HepG2 (cell line): Measurements from ENCODE around the gene COPA. TPM values are rescaled to one million over a fixed set of nuclear protein-coding genes. Genes with fewer than 3 reads are reported as not detected.

Experiments used
- ADNP ChIP-seq: sonication (generic); formaldehyde crosslinking; IDR thresholded peaks from 2 replicates; pipeline ENCODE4 v1.4.0; 2020; ENCODE audit warnings: missing genetic modification reagents
- BATF2 ChIP-seq: sonication (generic); formaldehyde crosslinking; IDR thresholded peaks from 2 replicates; pipeline ENCODE4 v1.8.0; 2022; ENCODE audit warnings: mild to moderate bottlenecking, missing genetic modification reagents, moderate library complexity
- CERS6 ChIP-seq: sonication (generic); formaldehyde crosslinking; IDR thresholded peaks from 2 replicates; pipeline ENCODE4 v1.5.0; 2020; ENCODE audit warnings: missing genetic modification reagents
- FOSL1 ChIP-seq: sonication (generic); formaldehyde crosslinking; IDR thresholded peaks from 2 replicates; pipeline ENCODE4 v1.9.0; 2021; ENCODE audit warnings: missing genetic modification reagents, borderline replicate concordance
- FOXO4 ChIP-seq: sonication (generic); formaldehyde crosslinking; conservative IDR thresholded peaks from 2 replicates; pipeline ENCODE4 v1.8.1; 2023; ENCODE audit warnings: missing genetic modification reagents
- HOXA3 ChIP-seq: sonication (generic); formaldehyde crosslinking; IDR thresholded peaks from 2 replicates; pipeline ENCODE4 v1.5.0; 2020; ENCODE audit warnings: missing genetic modification reagents
- MYC ChIP-seq: sonication (generic); formaldehyde crosslinking; IDR thresholded peaks from 2 replicates; pipeline ENCODE4 v1.9.0; 2021; ENCODE audit warnings: missing genetic modification reagents, borderline replicate concordance
- MYNN ChIP-seq: sonication (generic); formaldehyde crosslinking; IDR thresholded peaks from 2 replicates; pipeline ENCODE4 v1.4.0; 2020; ENCODE audit warnings: mild to moderate bottlenecking, low read depth, missing genetic modification reagents
- SIN3B ChIP-seq: fragments of 150-350 bp; IDR thresholded peaks from 2 replicates; pipeline ENCODE4 v1.6.1; 2014; ENCODE audit warnings: low read length
- SIX4 ChIP-seq: sonication (generic); formaldehyde crosslinking; IDR thresholded peaks from 2 replicates; pipeline ENCODE4 v1.4.0; 2020; ENCODE audit warnings: missing genetic modification reagents
- XRCC5 ChIP-seq: fragments of 200-400 bp; formaldehyde crosslinking; optimal IDR thresholded peaks from 2 replicates; pipeline ENCODE3; 2017; ENCODE audit warnings: mild to moderate bottlenecking, low read length
- ZBTB20 ChIP-seq: sonication (generic); formaldehyde crosslinking; IDR thresholded peaks from 2 replicates; pipeline ENCODE4 v1.8.1; 2023; ENCODE audit warnings: missing genetic modification reagents, low read depth, mild to moderate bottlenecking, borderline replicate concordance
- ZFP36L1 ChIP-seq: sonication (generic); formaldehyde crosslinking; IDR thresholded peaks from 2 replicates; pipeline ENCODE4 v1.8.0; 2022; ENCODE audit warnings: mild to moderate bottlenecking, missing genetic modification reagents, moderate library complexity
- ZFYVE20 ChIP-seq: sonication (generic); formaldehyde crosslinking; IDR thresholded peaks from 2 replicates; pipeline ENCODE4 v1.8.0; 2023; ENCODE audit warnings: low read depth, mild to moderate bottlenecking, moderate library complexity, missing genetic modification reagents, borderline replicate concordance
- ZNF143 ChIP-seq: sonication (generic); formaldehyde crosslinking; IDR thresholded peaks from 2 replicates; pipeline ENCODE4 v1.4.0; 2020; ENCODE audit warnings: missing genetic modification reagents
- ZNF230 ChIP-seq: sonication (generic); formaldehyde crosslinking; IDR thresholded peaks from 2 replicates; pipeline ENCODE4 v1.4.0; 2020; ENCODE audit warnings: mild to moderate bottlenecking, missing genetic modification reagents
- ZNF275 ChIP-seq: sonication (generic); formaldehyde crosslinking; IDR thresholded peaks from 2 replicates; pipeline ENCODE4 v1.8.0; 2022; ENCODE audit warnings: missing genetic modification reagents, mild to moderate bottlenecking, inconsistent platforms, borderline replicate concordance
- ZNF30 ChIP-seq: sonication (generic); formaldehyde crosslinking; IDR thresholded peaks from 2 replicates; pipeline ENCODE4 v1.5.0; 2020; ENCODE audit warnings: mild to moderate bottlenecking, missing genetic modification reagents
- ZNF792 ChIP-seq: IDR thresholded peaks from 2 replicates; pipeline ENCODE4 v1.6.1; 2016
- ZNF878 ChIP-seq: sonication (generic); formaldehyde crosslinking; IDR thresholded peaks from 2 replicates; pipeline ENCODE4 v1.8.1; 2023; ENCODE audit warnings: mild to moderate bottlenecking, missing genetic modification reagents, moderate library complexity
- polyA plus RNA-seq, 8 experiments: library from polyadenylated mRNA; depleted of rRNA in 3 of 8; stranded (reverse) in 7 of 8; unstranded in 1 of 8; fragments of >200 nt; fragmentation: Illumina TruSeq in 4 of 8; extraction: Trizol in 4 of 8; gene quantifications; 2 replicates each; pipeline versions ENCODE4 v1.2.1 to v1.2.3, GENCODE V29; 2011 to 2016; ENCODE audit warnings: low read depth in 4 of 8, missing spikeins in 1 of 8, mixed read lengths in 1 of 8; ENCODE audit not compliant: insufficient read depth in 1 of 8
- total RNA-seq, 5 experiments: library from RNA; depleted of rRNA; stranded (reverse); fragments of >200 nt; fragmentation: Illumina TruSeq; extraction: Trizol; gene quantifications; 2 replicates each; pipeline ENCODE4 v1.2.3, GENCODE V29; 2016; ENCODE audit warnings: low read depth in 1 of 5
- TF ChIP-seq, protein P1 (sequence below): IDR thresholded peaks from 2 replicates; pipeline ENCODE4 v1.6.1; 2012; ENCODE audit warnings: low read length, improper control_type of control experiment

Gene COPA
- total and polyA plus RNA-seq, 2 of the 13 experiments (the other 11 are each of a cell fraction or from before 2014, with no cell fraction given) = 160 to 197 TPM

DNA sequence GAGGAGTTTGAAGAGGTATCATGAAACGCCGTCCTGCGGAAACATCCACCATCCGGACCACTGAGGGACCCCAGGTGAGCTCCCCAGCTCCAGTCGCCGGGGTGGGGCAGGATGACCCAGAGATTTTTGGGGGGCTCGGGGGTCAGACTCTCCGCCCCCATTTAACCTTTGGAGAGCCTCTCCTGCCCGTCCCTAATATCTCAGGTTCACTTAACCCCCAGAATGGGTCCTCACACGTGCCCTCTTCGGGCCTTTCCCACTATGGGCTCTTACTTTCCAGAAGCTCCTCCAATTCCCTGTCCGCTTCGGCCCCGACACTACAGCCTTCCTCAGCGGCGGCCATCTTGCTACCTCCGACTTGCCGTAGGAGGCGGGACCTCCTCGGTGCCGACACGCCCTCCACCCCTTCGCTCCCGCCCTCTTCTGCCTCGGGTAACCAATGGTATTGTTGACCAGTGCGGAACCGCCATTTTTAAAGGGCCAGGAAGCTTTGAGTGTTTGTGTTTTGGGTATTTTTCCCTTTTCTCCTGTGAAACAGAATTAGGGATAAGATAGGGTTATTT is 58.2 kb downstream of the COPA start, which contains the start of gene PEX19 (continued):
- TF ChIP-seq ZNF275 (no peak), CERS6 (no peak), ZFP36L1 (peak; percentile 22; the same call in 1 of the 2 replicates), MYNN (CRISPR knock-in tag) (no peak), ZNF878 (CRISPR knock-in tag) (no peak), ADNP (no peak), SIN3B (peak; percentile 97), MYC (CRISPR knock-in tag) (peak; percentile 39; the same call in 1 of the 2 replicates), FOSL1 (CRISPR knock-in tag) (no peak), FOXO4 (CRISPR knock-in tag) (no peak), ZNF230 (CRISPR knock-in tag) (0 out of 2 replicates have a peak, but pooled peaks have one; percentile 31), ZNF30 (CRISPR knock-in tag) (no peak), ZFYVE20 (no peak), ZNF143 (0 out of 2 replicates have a peak, but pooled peaks have one; percentile 17), BATF2 (CRISPR knock-in tag) (no peak), ZBTB20 (CRISPR knock-in tag) (0 out of 2 replicates have a peak, but pooled peaks have one; percentile 21), SIX4 (0 out of 2 replicates have a peak, but pooled peaks have one; percentile 42), ZNF792 (0 out of 2 replicates have a peak, but pooled peaks have one; percentile 51), XRCC5 (peak; percentile 54), HOXA3 (CRISPR knock-in tag) (peak; percentile 87)
- TF ChIP-seq, protein P1, sequence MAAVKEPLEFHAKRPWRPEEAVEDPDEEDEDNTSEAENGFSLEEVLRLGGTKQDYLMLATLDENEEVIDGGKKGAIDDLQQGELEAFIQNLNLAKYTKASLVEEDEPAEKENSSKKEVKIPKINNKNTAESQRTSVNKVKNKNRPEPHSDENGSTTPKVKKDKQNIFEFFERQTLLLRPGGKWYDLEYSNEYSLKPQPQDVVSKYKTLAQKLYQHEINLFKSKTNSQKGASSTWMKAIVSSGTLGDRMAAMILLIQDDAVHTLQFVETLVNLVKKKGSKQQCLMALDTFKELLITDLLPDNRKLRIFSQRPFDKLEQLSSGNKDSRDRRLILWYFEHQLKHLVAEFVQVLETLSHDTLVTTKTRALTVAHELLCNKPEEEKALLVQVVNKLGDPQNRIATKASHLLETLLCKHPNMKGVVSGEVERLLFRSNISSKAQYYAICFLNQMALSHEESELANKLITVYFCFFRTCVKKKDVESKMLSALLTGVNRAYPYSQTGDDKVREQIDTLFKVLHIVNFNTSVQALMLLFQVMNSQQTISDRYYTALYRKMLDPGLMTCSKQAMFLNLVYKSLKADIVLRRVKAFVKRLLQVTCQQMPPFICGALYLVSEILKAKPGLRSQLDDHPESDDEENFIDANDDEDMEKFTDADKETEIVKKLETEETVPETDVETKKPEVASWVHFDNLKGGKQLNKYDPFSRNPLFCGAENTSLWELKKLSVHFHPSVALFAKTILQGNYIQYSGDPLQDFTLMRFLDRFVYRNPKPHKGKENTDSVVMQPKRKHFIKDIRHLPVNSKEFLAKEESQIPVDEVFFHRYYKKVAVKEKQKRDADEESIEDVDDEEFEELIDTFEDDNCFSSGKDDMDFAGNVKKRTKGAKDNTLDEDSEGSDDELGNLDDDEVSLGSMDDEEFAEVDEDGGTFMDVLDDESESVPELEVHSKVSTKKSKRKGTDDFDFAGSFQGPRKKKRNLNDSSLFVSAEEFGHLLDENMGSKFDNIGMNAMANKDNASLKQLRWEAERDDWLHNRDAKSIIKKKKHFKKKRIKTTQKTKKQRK = no peak
